Brain microvascular endothelial cell (primary cell): ENCODE results near the gene RAD9A.
A peak's percentile ranks its signal among the peaks of the same experiment; 100 is the strongest.

Experiments used
- DNase-seq: peaks from one replicate; pipeline ENCODE4 v3.0.0-alpha.2; 2020
- H3K27ac ChIP-seq: fragments of 250-450 bp; sonication (Bioruptor Pico); 2 replicates; pipeline ENCODE4 v1.5.1; 2020; ENCODE audit warnings: mild to moderate bottlenecking, moderate library complexity
- H3K27me3 ChIP-seq: fragments of 250-450 bp; sonication (Bioruptor Pico); replicated peaks from 2 replicates; pipeline ENCODE4 v1.5.1; 2020; ENCODE audit warnings: mild to moderate bottlenecking
- H3K36me3 ChIP-seq: fragments of 250-450 bp; sonication (Bioruptor Pico); replicated peaks from 2 replicates; pipeline ENCODE4 v1.5.1; 2020; ENCODE audit warnings: mild to moderate bottlenecking
- H3K4me3 ChIP-seq: 2 replicates; pipeline ENCODE4 v1.5.1; 2011; ENCODE audit warnings: low read depth, mild to moderate bottlenecking, control low read depth, low read length, moderate library complexity
- in situ Hi-C: cut with HindIII; loops from 2 replicates; pipeline ENCODE4 v1.10.0; 2017; ENCODE audit warnings: low sequenced_read_pairs, low pct_ligation_motif_present
- TF ChIP-seq, protein P1 (sequence below): IDR thresholded peaks from 2 replicates; pipeline ENCODE4 v1.5.1; 2011; ENCODE audit warnings: low read depth, mild to moderate bottlenecking, moderate library complexity, low read length, control low read depth, inconsistent platforms; ENCODE audit errors: missing control alignments

RAD9A gene

GRCh38 chr11:67390947-67391303 is 861 bp upstream of the RAD9A start:
- no peak for DNase-seq
- in situ Hi-C loops = no loop called here
- H3K36me3 ChIP-seq = no peaks in the 10 kb centered on the region
- TF ChIP-seq, protein P1, sequence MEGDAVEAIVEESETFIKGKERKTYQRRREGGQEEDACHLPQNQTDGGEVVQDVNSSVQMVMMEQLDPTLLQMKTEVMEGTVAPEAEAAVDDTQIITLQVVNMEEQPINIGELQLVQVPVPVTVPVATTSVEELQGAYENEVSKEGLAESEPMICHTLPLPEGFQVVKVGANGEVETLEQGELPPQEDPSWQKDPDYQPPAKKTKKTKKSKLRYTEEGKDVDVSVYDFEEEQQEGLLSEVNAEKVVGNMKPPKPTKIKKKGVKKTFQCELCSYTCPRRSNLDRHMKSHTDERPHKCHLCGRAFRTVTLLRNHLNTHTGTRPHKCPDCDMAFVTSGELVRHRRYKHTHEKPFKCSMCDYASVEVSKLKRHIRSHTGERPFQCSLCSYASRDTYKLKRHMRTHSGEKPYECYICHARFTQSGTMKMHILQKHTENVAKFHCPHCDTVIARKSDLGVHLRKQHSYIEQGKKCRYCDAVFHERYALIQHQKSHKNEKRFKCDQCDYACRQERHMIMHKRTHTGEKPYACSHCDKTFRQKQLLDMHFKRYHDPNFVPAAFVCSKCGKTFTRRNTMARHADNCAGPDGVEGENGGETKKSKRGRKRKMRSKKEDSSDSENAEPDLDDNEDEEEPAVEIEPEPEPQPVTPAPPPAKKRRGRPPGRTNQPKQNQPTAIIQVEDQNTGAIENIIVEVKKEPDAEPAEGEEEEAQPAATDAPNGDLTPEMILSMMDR = no peak
- peak overlapping the region; percentile 51 for H3K27ac ChIP-seq
- no peaks in the 10 kb centered on the region for H3K27me3 ChIP-seq
- peak overlapping the region; percentile 84 for H3K4me3 ChIP-seq

- Histone ChIP-seq H3K36me3 (peaks cover 2% of the 10 kb centered on the region), H3K4me3 (peak overlapping the region; percentile 84), H3K27me3 (no peaks in the 10 kb centered on the region), H3K27ac (no peak overlapping the region)
- TF ChIP-seq, protein P1 = no peak
- DNase-seq = no peak
- in situ Hi-C loops = no loop called here
Measured at GRCh38 chr11:67392183-67392715, 463 bp downstream of the RAD9A start.

GRCh38 chr11:67393437-67393836 is 1.7 kb downstream of the RAD9A start:
- no peak overlapping the region for H3K27ac ChIP-seq
- in situ Hi-C loops = no loop called here

GRCh38 chr11:67393990-67394389 is 2.2 kb downstream of the RAD9A start:
- Histone ChIP-seq H3K4me3 (no peak overlapping the region), H3K27ac (no peak overlapping the region), H3K27me3 (no peaks in the 10 kb centered on the region), H3K36me3 (peaks cover 19% of the 10 kb centered on the region)
- TF ChIP-seq, protein P1 = no peak
- in situ Hi-C loops = no loop called here
- DNase-seq = no peak

More at GRCh38 chr11:67393437-67393836, 1.7 kb downstream of the RAD9A start:
- H3K27me3 ChIP-seq = no peaks in the 10 kb centered on the region
- TF ChIP-seq, protein P1 = no peak
- no peak for DNase-seq
- peaks cover 14% of the 10 kb centered on the region for H3K36me3 ChIP-seq
- no peak overlapping the region for H3K4me3 ChIP-seq

DNA sequence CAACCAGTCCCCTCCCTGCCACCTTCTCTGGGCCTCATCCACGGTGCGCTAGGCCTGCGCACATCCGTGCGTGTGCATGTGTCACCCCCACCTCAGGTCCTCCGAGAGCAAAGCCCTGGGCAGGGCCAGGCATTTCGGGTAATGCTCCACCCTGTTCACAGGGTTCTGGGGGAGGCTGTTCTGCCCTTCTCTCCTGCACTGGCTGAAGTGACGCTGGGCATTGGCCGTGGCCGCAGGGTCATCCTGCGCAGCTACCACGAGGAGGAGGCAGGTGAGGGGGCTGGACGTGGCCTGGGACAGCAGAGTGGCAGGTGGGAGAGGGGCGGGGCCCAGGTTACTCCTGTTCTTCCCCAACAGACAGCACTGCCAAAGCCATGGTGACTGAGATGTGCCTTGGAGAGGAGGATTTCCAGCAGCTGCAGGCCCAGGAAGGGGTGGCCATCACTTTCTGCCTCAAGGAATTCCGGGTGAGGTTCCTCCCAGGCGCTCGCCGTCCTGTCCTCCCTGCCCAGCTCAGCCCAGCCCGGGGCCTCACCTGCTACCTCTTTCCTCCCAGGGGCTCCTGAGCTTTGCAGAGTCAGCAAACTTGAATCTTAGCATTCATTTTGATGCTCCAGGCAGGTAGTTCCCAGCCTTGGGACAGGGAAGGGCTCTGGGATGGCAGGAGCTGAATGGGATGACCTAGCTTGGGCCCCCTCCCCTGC is 3.9 kb downstream of the RAD9A start:
- Histone ChIP-seq H3K36me3 (peaks cover 31% of the 10 kb centered on the region), H3K27me3 (no peaks in the 10 kb centered on the region), H3K27ac (no peak overlapping the region), H3K4me3 (no peak overlapping the region)
- TF ChIP-seq, protein P1 = no peak
- in situ Hi-C loops = no loop called here
- DNase-seq = no peak

- in situ Hi-C loops = no loop called here
- no peak overlapping the region for H3K27ac ChIP-seq
Measured at GRCh38 chr11:67396259-67396581, 4.4 kb downstream of the RAD9A start.

More at GRCh38 chr11:67396259-67396581, 4.4 kb downstream of the RAD9A start:
- TF ChIP-seq, protein P1 = no peak
- H3K4me3 ChIP-seq = no peak overlapping the region
- no peaks in the 10 kb centered on the region for H3K27me3 ChIP-seq
- DNase-seq = no peak
- H3K36me3 ChIP-seq = peaks cover 31% of the 10 kb centered on the region
